ENCODE data around the gene GNG8. TPM values are rescaled to one million over a fixed set of nuclear protein-coding genes. Genes with fewer than 3 reads are reported as not detected.

The GNG8 gene
- polyA plus RNA-seq, 1 of the 3 experiments (the other 2 are of a cell fraction), result not detected

DNA sequence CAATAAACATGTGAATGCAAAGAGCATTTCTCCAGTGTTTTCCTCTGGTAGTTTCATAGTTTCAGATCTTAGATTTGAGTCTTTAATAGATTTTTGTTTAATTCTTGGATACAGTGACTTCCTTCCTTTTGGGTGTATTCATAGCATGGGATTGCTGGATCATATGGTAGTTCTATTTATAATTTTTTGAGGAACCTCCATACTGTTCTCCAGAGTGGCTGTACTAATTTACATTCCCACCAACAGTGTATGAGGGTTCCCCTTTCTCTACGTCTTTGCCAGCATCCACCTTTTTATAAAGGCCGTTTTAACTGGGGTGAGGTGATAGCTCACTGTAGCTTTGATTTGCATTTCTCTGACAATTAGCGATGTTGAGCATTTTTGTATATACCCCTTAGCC is 44.1 kb downstream of the GNG8 start:
- H3F3A ChIP-seq (replicated peaks; ENCODE audit: insufficient read depth), result no peaks in the 10 kb centered on the region
- no peak overlapping the region for H3K4me2 ChIP-seq
- no peak overlapping the region for H2AFZ ChIP-seq (ENCODE audit: low read depth)
- no peaks in the 10 kb centered on the region for H3K4me1 ChIP-seq (ENCODE audit: control insufficient read depth in 1 of 2, insufficient read depth in 2 of 2, low read depth in 1 of 2, low read length in 1 of 2)
- no peak overlapping the region for H3K9ac ChIP-seq
- no peak overlapping the region for H3K4me3 ChIP-seq (ENCODE audit: low read depth in 2 of 2, low read length in 1 of 2)
- H3K79me2 ChIP-seq (ENCODE audit: insufficient read depth), result no peaks in the 10 kb centered on the region
- ChIA-PET CTCF (interaction anchor here (1.8 kb wide), 1 partner anchor 13 kb away, joined by 7 read pairs; no protein-coding TSS in a partner anchor), POLR2A (no interaction called here)
- 92% methylated on average over 3 of the region's 3 CpGs for WGBS (ENCODE audit: low lambda C conversion rate)
- no peaks in the 10 kb centered on the region for H3K27me3 ChIP-seq (ENCODE audit: insufficient read depth)
- DNase-seq, result no peak
- H4K20me1 ChIP-seq (ENCODE audit: insufficient read depth), result no peaks in the 10 kb centered on the region
- no peak overlapping the region for H3K27ac ChIP-seq (ENCODE audit: low read depth in 2 of 2, low read length in 1 of 2)
- no peaks in the 10 kb centered on the region for H3K36me3 ChIP-seq (replicated peaks in 1 of 2; ENCODE audit: control insufficient read depth in 1 of 2, insufficient read depth in 2 of 2, low read length in 1 of 2)
- no peak for TF ChIP-seq POLR2AphosphoS5 (IDR thresholded peaks at IDR 0.05; ENCODE audit: low read depth, low read length)
- TF ChIP-seq, protein P1, sequence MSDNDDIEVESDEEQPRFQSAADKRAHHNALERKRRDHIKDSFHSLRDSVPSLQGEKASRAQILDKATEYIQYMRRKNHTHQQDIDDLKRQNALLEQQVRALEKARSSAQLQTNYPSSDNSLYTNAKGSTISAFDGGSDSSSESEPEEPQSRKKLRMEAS (IDR thresholded peaks at IDR 0.05; ENCODE audit: low read depth), result no peak
- TF ChIP-seq RXRA (IDR thresholded peaks at IDR 0.05; ENCODE audit: borderline replicate concordance, low read depth), result no peak
- no peak for TF ChIP-seq USF2 (IDR thresholded peaks at IDR 0.05; ENCODE audit: borderline replicate concordance, low read depth, low read length)
- no peak for TF ChIP-seq ZBTB33 (IDR thresholded peaks at IDR 0.05; ENCODE audit: borderline replicate concordance, low read depth)
- no peak for TF ChIP-seq EZH2phosphoT487 (IDR thresholded peaks at IDR 0.05; ENCODE audit: borderline replicate concordance, low read depth)
- TF ChIP-seq EP300 (IDR thresholded peaks at IDR 0.05; ENCODE audit: borderline replicate concordance in 1 of 2, low read depth in 1 of 2, low read length in 1 of 2), result no peak
- TF ChIP-seq YY1 (IDR thresholded peaks at IDR 0.05; ENCODE audit: low read depth), result no peak
- no peak for TF ChIP-seq TAF1 (IDR thresholded peaks at IDR 0.05; ENCODE audit: borderline replicate concordance, low read depth, low read length)
- no peak for TF ChIP-seq TCF12 (IDR thresholded peaks at IDR 0.05)
- no peak for TF ChIP-seq FOSL2 (IDR thresholded peaks at IDR 0.05; ENCODE audit: borderline replicate concordance, low read depth)
- no peak for TF ChIP-seq GABPA (IDR thresholded peaks at IDR 0.05; ENCODE audit: low read depth)
- no peak for TF ChIP-seq CHD2 (IDR thresholded peaks at IDR 0.05; ENCODE audit: low read length, partially characterized antibody)
- TF ChIP-seq JUND (IDR thresholded peaks at IDR 0.05), result no peak
- TF ChIP-seq, protein P2, sequence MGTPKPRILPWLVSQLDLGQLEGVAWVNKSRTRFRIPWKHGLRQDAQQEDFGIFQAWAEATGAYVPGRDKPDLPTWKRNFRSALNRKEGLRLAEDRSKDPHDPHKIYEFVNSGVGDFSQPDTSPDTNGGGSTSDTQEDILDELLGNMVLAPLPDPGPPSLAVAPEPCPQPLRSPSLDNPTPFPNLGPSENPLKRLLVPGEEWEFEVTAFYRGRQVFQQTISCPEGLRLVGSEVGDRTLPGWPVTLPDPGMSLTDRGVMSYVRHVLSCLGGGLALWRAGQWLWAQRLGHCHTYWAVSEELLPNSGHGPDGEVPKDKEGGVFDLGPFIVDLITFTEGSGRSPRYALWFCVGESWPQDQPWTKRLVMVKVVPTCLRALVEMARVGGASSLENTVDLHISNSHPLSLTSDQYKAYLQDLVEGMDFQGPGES (IDR thresholded peaks at IDR 0.05; ENCODE audit: low read depth, low read length), result no peak
- no peak for TF ChIP-seq RCOR1 (IDR thresholded peaks at IDR 0.05; ENCODE audit: low read length)
- TF ChIP-seq REST (IDR thresholded peaks at IDR 0.05; ENCODE audit: low read depth, low read length), result no peak
- TF ChIP-seq SMC3 (IDR thresholded peaks at IDR 0.05; ENCODE audit: low read depth, low read length), result no peak
- no peak for TF ChIP-seq USF1 (IDR thresholded peaks at IDR 0.05; ENCODE audit: borderline replicate concordance, low read depth)
- no peaks in the 10 kb centered on the region for H3K9me3 ChIP-seq
- no peaks in the 10 kb centered on the region for H3K9me2 ChIP-seq
